ENCODE results near the gene LRRC14B.

- no peak for TF ChIP-seq POLR2AphosphoS5 (IDR thresholded peaks at IDR 0.05)
- no peak for TF ChIP-seq POLR2A (IDR thresholded peaks at IDR 0.05)
These were observed 28.0 kb upstream of the LRRC14B start for GRCh38 chr5:163338-163620.

All from breast epithelium (tissue), 3 donors.